Measurements from ENCODE around the gene STAG3. TPM values are rescaled to one million over a fixed set of nuclear protein-coding genes. Genes with fewer than 3 reads are reported as not detected.
"Not testable (repeated sequence)": the region's sequence is repeated elsewhere in the genome, so short reads cannot be mapped to it uniquely, and the experiment has no call there.

The STAG3 gene
- polyA plus RNA-seq, 1 donor from 2014 or later: 0.64 TPM

DNA sequence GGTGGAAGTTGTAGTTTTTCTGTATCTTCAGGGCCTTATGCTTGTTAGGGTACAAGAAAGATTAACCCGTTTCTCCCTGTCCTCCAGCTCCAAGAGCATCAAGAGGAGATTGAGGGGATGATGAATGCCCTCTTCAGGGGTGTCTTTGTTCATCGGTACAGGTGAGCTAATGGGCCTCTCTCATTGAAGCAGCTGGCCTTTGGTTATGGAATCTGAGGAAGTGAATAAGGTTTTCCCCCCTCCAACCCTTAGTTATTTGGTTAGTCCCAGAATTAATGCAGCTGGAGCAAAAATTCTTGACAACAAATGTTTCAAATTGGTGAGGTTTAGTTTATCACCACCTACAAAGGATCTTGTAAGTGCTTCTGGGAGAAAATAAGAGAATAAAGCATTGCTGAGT lies 17.5 kb downstream of the STAG3 start:
- Histone ChIP-seq H3K36me3 (ENCODE audit: insufficient read depth, low read length) (no peaks in the 10 kb centered on the region), H3K27ac (ENCODE audit: low read length) (no peak overlapping the region), H3K9me3 (ENCODE audit: low read length) (no peaks in the 10 kb centered on the region), H3F3A (ENCODE audit: insufficient read depth, low read length, poor library complexity, severe bottlenecking) (no peaks in the 10 kb centered on the region), H3K79me2 (replicated peaks; ENCODE audit: insufficient read depth, low read length) (no peaks in the 10 kb centered on the region), H3K4me3 (ENCODE audit: low read length) (no peak overlapping the region), H4K20me1 (ENCODE audit: insufficient read depth) (no peaks in the 10 kb centered on the region), H3K27me3 (ENCODE audit: insufficient read depth, low read depth, low read length) (no peaks in the 10 kb centered on the region), H3K9me2 (ENCODE audit: insufficient read depth, low read length) (no peaks in the 10 kb centered on the region), H2AFZ (ENCODE audit: low read depth, low read length) (no peak overlapping the region), H3K4me2 (ENCODE audit: low read length) (no peak overlapping the region), H3K9ac (ENCODE audit: low read length) (no peak overlapping the region)
- no peak for TF ChIP-seq TAF1 (IDR thresholded peaks at IDR 0.05; ENCODE audit: low read depth)
- TF ChIP-seq RAD21 (conservative IDR thresholded peaks at IDR 0.05): no peak
- TF ChIP-seq, protein P1, sequence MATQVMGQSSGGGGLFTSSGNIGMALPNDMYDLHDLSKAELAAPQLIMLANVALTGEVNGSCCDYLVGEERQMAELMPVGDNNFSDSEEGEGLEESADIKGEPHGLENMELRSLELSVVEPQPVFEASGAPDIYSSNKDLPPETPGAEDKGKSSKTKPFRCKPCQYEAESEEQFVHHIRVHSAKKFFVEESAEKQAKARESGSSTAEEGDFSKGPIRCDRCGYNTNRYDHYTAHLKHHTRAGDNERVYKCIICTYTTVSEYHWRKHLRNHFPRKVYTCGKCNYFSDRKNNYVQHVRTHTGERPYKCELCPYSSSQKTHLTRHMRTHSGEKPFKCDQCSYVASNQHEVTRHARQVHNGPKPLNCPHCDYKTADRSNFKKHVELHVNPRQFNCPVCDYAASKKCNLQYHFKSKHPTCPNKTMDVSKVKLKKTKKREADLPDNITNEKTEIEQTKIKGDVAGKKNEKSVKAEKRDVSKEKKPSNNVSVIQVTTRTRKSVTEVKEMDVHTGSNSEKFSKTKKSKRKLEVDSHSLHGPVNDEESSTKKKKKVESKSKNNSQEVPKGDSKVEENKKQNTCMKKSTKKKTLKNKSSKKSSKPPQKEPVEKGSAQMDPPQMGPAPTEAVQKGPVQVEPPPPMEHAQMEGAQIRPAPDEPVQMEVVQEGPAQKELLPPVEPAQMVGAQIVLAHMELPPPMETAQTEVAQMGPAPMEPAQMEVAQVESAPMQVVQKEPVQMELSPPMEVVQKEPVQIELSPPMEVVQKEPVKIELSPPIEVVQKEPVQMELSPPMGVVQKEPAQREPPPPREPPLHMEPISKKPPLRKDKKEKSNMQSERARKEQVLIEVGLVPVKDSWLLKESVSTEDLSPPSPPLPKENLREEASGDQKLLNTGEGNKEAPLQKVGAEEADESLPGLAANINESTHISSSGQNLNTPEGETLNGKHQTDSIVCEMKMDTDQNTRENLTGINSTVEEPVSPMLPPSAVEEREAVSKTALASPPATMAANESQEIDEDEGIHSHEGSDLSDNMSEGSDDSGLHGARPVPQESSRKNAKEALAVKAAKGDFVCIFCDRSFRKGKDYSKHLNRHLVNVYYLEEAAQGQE (IDR thresholded peaks at IDR 0.05; ENCODE audit: borderline replicate concordance): no peak
- TF ChIP-seq SMC3 (conservative IDR thresholded peaks at IDR 0.05; ENCODE audit: poor library complexity): no peak
- TF ChIP-seq MXI1 (conservative IDR thresholded peaks at IDR 0.05; ENCODE audit: poor library complexity, severe bottlenecking): no peak
- TF ChIP-seq, protein P2, sequence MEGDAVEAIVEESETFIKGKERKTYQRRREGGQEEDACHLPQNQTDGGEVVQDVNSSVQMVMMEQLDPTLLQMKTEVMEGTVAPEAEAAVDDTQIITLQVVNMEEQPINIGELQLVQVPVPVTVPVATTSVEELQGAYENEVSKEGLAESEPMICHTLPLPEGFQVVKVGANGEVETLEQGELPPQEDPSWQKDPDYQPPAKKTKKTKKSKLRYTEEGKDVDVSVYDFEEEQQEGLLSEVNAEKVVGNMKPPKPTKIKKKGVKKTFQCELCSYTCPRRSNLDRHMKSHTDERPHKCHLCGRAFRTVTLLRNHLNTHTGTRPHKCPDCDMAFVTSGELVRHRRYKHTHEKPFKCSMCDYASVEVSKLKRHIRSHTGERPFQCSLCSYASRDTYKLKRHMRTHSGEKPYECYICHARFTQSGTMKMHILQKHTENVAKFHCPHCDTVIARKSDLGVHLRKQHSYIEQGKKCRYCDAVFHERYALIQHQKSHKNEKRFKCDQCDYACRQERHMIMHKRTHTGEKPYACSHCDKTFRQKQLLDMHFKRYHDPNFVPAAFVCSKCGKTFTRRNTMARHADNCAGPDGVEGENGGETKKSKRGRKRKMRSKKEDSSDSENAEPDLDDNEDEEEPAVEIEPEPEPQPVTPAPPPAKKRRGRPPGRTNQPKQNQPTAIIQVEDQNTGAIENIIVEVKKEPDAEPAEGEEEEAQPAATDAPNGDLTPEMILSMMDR (IDR thresholded peaks at IDR 0.05; ENCODE audit: poor library complexity, severe bottlenecking): no peak
- TF ChIP-seq POLR2AphosphoS5 (IDR thresholded peaks at IDR 0.05): no peak

DNA sequence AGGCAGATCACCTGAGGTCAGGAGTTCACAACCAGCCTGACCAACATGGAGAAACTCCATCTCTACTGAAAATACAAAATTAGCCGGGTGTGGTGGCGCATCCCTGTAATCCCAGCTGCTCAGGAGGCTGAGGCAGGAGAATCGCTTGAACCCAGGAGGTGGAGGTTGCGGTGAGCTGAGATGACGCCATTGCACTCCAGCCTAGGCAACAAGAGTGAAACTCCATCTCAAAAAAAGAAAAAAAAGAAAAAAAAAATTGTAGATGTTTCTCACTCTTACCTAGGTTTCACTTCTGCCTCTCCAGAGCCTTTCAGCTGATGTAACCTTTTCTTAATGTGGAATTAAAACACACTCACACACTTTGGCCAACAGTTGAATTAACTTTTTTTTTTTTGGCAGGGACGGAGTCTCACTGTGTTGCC lies 18.2 kb downstream of the STAG3 start:
- not testable (repeated sequence) for H3K4me3 ChIP-seq (ENCODE audit: low read length); H3K79me2 ChIP-seq (replicated peaks; ENCODE audit: insufficient read depth, low read length); H3K27ac ChIP-seq (ENCODE audit: low read length); H3F3A ChIP-seq (ENCODE audit: insufficient read depth, low read length, poor library complexity, severe bottlenecking); H3K9me3 ChIP-seq (ENCODE audit: low read length); H3K27me3 ChIP-seq (ENCODE audit: insufficient read depth, low read depth, low read length); H2AFZ ChIP-seq (ENCODE audit: low read depth, low read length); H3K4me2 ChIP-seq (ENCODE audit: low read length); H3K9ac ChIP-seq (ENCODE audit: low read length); H3K9me2 ChIP-seq (ENCODE audit: insufficient read depth, low read length); H3K36me3 ChIP-seq (ENCODE audit: insufficient read depth, low read length); H4K20me1 ChIP-seq (ENCODE audit: insufficient read depth)

DNA sequence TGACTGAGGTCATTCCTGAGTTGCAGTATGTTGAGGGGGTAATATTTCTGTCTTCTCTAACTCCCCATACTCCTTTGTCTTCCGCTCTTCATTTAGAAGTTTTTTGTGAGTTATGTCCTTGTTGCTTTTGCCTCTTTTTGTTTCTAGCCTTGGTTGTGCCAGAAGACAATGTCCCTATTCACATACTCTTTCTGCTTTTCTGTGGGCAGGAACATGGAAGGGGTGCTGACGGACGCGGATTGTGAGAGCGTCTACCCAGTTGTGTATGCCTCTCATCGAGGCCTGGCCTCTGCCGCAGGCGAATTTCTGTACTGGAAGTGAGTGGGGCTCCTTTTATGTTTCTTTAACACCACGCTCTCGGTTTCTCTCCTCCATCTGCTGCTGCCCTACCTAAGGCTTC lies 20.5 kb downstream of the STAG3 start:
- TF ChIP-seq SMC3 (conservative IDR thresholded peaks at IDR 0.05; ENCODE audit: poor library complexity) (no peak), EZH2 (IDR thresholded peaks at IDR 0.05; ENCODE audit: borderline replicate concordance, insufficient read depth, low read length, poor library complexity, severe bottlenecking) (no peak), MXI1 (conservative IDR thresholded peaks at IDR 0.05; ENCODE audit: poor library complexity, severe bottlenecking) (no peak), RAD21 (conservative IDR thresholded peaks at IDR 0.05) (no peak), EP300 (conservative IDR thresholded peaks at IDR 0.05; ENCODE audit: poor library complexity, severe bottlenecking) (no peak), TAF1 (IDR thresholded peaks at IDR 0.05; ENCODE audit: low read depth) (no peak), POLR2AphosphoS5 (IDR thresholded peaks at IDR 0.05) (no peak)
- TF ChIP-seq, protein P2 (IDR thresholded peaks at IDR 0.05; ENCODE audit: poor library complexity, severe bottlenecking): no peak
- TF ChIP-seq, protein P1 (IDR thresholded peaks at IDR 0.05; ENCODE audit: borderline replicate concordance): no peak
- Histone ChIP-seq H2AFZ (ENCODE audit: low read depth, low read length) (no peak overlapping the region), H3K27me3 (ENCODE audit: insufficient read depth, low read depth, low read length) (no peaks in the 10 kb centered on the region), H4K20me1 (ENCODE audit: insufficient read depth) (no peaks in the 10 kb centered on the region), H3K79me2 (replicated peaks; ENCODE audit: insufficient read depth, low read length) (no peaks in the 10 kb centered on the region), H3F3A (ENCODE audit: insufficient read depth, low read length, poor library complexity, severe bottlenecking) (no peaks in the 10 kb centered on the region), H3K27ac (ENCODE audit: low read length) (no peak overlapping the region), H3K9ac (ENCODE audit: low read length) (no peak overlapping the region), H3K9me2 (ENCODE audit: insufficient read depth, low read length) (no peaks in the 10 kb centered on the region), H3K4me2 (ENCODE audit: low read length) (no peak overlapping the region), H3K36me3 (ENCODE audit: insufficient read depth, low read length) (no peaks in the 10 kb centered on the region), H3K4me3 (ENCODE audit: low read length) (no peak overlapping the region), H3K9me3 (ENCODE audit: low read length) (no peaks in the 10 kb centered on the region)
